Esophagus squamous epithelium (tissue), 5 donors: Measurements from ENCODE around the gene PLCB1. TPM values are rescaled to one million over a fixed set of nuclear protein-coding genes. Genes with fewer than 3 reads are reported as not detected.

Source experiments
- DNase-seq: peaks from one replicate; lab custom pipeline; 2025; lab: John Stamatoyannopoulos, UW
- H3K27ac ChIP-seq, 4 donors: fragments of 200-600 bp; sonication (generic); one replicate each; pipeline ENCODE4 v1.5.1; 2016 to 2019; ENCODE audit warnings: mild to moderate bottlenecking in 1 of 4
- H3K27me3 ChIP-seq, 4 donors: fragments of 200-600 bp; sonication (generic); 1 replicate in 3 of 4; 2 replicates in 1 of 4; pipeline versions ENCODE4 v1.5.1 to v1.6.0; 2017 to 2021; ENCODE audit warnings: antibody characterized with exemption in 1 of 4
- H3K36me3 ChIP-seq, 3 donors: fragments of 200-600 bp; sonication (generic); one replicate each; pipeline ENCODE4 v1.5.1; 2016 to 2019
- H3K4me1 ChIP-seq, 3 donors: fragments of 200-600 bp; sonication (generic); one replicate each; pipeline ENCODE4 v1.5.1; 2017 to 2019
- H3K4me3 ChIP-seq, 4 donors: fragments of 200-600 bp; sonication (generic); 1 replicate in 3 of 4; 2 replicates in 1 of 4; pipeline ENCODE4 v1.5.1; 2016 to 2019; ENCODE audit warnings: mild to moderate bottlenecking in 2 of 4, moderate library complexity in 1 of 4
- H3K9me3 ChIP-seq, 3 donors: fragments of 200-600 bp; sonication (generic); one replicate each; pipeline ENCODE4 v1.5.1; 2016 to 2019
- POLR2A ChIP-seq, 4 donors: fragments of 450-650 bp; IDR thresholded peaks; one replicate each; pipeline ENCODE4 v1.6.1; 2017; ENCODE audit warnings: antibody characterized with exemption in 4 of 4, mild to moderate bottlenecking in 4 of 4, moderate library complexity in 3 of 4
- WGBS, 2 donors: methylation state at CpG; one replicate each; pipeline ENCODE4 v1.1.5; 2018; 5-methylcytosine and 5-hydroxymethylcytosine counted together
- intact Hi-C: fragments of 100-400 bp; cut with DNase I; formaldehyde crosslinking; loops from one replicate; pipeline ENCODE4 v1.15.0; 2022
- total RNA-seq, 4 donors: library from RNA; depleted of rRNA; stranded (reverse); fragments of >200 nt; gene quantifications; one replicate each; pipeline ENCODE4 v1.1.0, GENCODE V29; 2016
- TF ChIP-seq, protein P1 (sequence below), 6 experiments: fragments of 450-650 bp in 4 of 6; fragments of 200-600 bp in 2 of 6; sonication (generic) in 2 of 6; IDR thresholded peaks; one replicate each; pipeline ENCODE4 v1.5.1; 2016 to 2019; ENCODE audit warnings: antibody characterized with exemption in 6 of 6, mild to moderate bottlenecking in 4 of 6, moderate library complexity in 4 of 6
- donor health status: DM: yes; HTN: yes; CAD: no.

Gene PLCB1
- total RNA-seq, 4 donors from 2014 or later, result 1.9 to 20.4 (median 5.0) TPM

DNA sequence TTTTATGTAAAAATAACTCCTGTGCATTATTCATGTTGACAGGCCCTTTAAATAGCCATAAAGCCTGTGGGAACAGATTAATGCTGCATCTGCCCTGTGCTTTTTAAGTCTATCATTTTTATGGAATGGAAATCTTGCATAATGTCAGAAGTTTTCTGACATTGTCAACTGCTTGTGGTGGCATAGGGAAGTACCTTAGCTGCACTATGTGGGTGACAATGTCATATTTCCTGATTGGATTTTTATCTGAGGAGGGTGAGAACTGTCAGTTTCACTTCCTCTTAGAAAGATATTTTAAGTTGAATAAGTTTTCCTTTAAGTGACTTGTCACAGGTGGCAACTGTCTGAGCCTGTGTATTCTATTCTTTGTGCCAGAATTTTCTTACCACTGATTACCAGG is 267.9 kb downstream of the PLCB1 start:
- DNase-seq, result no peak

DNA sequence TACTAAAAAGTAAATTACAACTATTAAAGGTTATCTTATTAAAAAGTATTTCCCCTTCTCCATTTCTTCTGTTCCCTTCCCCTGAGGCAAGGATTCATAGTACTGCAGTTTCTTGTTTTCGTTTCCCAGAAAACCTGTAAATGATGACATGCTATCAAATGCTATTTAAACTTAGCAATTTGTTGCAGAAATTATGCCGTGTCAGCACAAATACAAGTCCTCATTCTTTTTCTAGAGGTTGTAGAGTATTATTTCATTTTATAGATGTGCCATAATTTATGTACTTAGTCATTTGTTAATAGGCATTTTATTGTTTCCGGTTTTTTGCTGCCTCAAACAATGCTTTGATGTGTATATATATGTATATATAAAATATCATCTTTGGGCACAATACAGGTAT is 268.4 kb downstream of the PLCB1 start:
- Histone ChIP-seq H3K27ac (no peak overlapping the region), H3K4me1 (peaks cover 0 to 9% (median 0%) of the 10 kb centered on the region in 3 donors), H3K36me3 (no peaks in the 10 kb centered on the region), H3K4me3 (no peak overlapping the region), H3K9me3 (no peaks in the 10 kb centered on the region), H3K27me3 (no peaks in the 10 kb centered on the region)
- TF ChIP-seq POLR2A (IDR thresholded peaks at IDR 0.05), result no peak
- TF ChIP-seq, protein P1, sequence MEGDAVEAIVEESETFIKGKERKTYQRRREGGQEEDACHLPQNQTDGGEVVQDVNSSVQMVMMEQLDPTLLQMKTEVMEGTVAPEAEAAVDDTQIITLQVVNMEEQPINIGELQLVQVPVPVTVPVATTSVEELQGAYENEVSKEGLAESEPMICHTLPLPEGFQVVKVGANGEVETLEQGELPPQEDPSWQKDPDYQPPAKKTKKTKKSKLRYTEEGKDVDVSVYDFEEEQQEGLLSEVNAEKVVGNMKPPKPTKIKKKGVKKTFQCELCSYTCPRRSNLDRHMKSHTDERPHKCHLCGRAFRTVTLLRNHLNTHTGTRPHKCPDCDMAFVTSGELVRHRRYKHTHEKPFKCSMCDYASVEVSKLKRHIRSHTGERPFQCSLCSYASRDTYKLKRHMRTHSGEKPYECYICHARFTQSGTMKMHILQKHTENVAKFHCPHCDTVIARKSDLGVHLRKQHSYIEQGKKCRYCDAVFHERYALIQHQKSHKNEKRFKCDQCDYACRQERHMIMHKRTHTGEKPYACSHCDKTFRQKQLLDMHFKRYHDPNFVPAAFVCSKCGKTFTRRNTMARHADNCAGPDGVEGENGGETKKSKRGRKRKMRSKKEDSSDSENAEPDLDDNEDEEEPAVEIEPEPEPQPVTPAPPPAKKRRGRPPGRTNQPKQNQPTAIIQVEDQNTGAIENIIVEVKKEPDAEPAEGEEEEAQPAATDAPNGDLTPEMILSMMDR (IDR thresholded peaks at IDR 0.05), result no peak
- WGBS, 2 donors, result 43 to 50% methylated on average over 3 of the region's 3 CpGs
- no peak for DNase-seq
- intact Hi-C loops, result no loop called here

More for the DNA sequence above, 267.9 kb downstream of the PLCB1 start:
- intact Hi-C loops, result no loop called here
- Histone ChIP-seq H3K4me3 (no peak overlapping the region), H3K27me3 (no peaks in the 10 kb centered on the region), H3K9me3 (no peaks in the 10 kb centered on the region), H3K27ac (no peak overlapping the region), H3K4me1 (peaks cover 0 to 9% (median 0%) of the 10 kb centered on the region in 3 donors), H3K36me3 (no peaks in the 10 kb centered on the region)
- TF ChIP-seq POLR2A (IDR thresholded peaks at IDR 0.05), result no peak
- TF ChIP-seq, protein P1 (IDR thresholded peaks at IDR 0.05), result no peak

DNA sequence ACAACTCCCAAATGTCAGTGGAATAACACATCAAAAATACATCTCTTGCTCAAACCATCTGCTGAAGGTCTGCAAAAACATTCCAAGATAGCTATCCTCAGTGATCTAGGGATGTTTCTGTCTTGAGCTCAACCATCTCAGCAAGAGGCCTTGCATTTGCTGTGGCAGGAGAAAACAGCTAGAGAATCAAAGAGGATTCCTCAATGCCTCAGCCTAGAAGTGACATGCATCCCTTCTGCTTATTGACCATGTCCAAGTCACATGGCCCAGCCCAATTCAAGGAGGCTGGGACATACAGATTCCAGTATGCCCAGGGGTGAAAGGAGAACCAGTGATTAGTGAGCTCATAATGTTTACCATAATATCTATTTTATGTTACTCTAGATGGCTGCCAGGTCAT is 269.5 kb downstream of the PLCB1 start:
- H3K4me3 ChIP-seq, result no peak overlapping the region
- H3K27ac ChIP-seq, result no peak overlapping the region
- no peaks in the 10 kb centered on the region for H3K27me3 ChIP-seq
- no peaks in the 10 kb centered on the region for H3K36me3 ChIP-seq
- no peak for TF ChIP-seq POLR2A (IDR thresholded peaks at IDR 0.05)
- TF ChIP-seq, protein P1 (IDR thresholded peaks at IDR 0.05), result no peak
- no peaks in the 10 kb centered on the region for H3K9me3 ChIP-seq
- intact Hi-C loops, result no loop called here
- H3K4me1 ChIP-seq, result peaks cover 0 to 9% (median 0%) of the 10 kb centered on the region in 3 donors
- DNase-seq, result no peak

DNA sequence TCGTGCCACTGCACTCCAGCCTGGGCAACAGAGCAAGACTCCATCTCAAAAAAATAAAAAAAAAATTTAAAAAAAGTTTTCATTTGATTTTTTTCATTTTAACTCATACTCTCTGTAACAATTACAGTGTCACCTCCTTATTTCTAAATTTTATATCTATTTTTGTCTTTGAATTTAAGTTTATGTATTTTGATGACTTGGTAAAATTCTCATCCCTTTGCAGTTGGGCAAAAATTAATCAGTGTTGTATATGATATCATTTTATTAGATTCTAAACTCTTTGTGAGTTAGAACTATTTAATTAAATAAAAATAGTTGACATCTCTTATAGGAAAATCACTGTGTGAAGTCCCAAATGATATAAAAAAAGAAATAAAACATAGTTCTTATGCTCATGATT is 270.7 kb downstream of the PLCB1 start:
- TF ChIP-seq, protein P1 (IDR thresholded peaks at IDR 0.05), result no peak
- no peak for TF ChIP-seq POLR2A (IDR thresholded peaks at IDR 0.05)
- peaks cover 0 to 9% (median 0%) of the 10 kb centered on the region in 3 donors for H3K4me1 ChIP-seq
- 81 to 87% methylated on average over 1 of the region's 1 CpG for WGBS, 2 donors
- no peak overlapping the region for H3K27ac ChIP-seq
- intact Hi-C loops, result no loop called here
- no peaks in the 10 kb centered on the region for H3K36me3 ChIP-seq
- no peaks in the 10 kb centered on the region for H3K9me3 ChIP-seq
- no peak for DNase-seq
- no peaks in the 10 kb centered on the region for H3K27me3 ChIP-seq
- no peak overlapping the region for H3K4me3 ChIP-seq

DNA sequence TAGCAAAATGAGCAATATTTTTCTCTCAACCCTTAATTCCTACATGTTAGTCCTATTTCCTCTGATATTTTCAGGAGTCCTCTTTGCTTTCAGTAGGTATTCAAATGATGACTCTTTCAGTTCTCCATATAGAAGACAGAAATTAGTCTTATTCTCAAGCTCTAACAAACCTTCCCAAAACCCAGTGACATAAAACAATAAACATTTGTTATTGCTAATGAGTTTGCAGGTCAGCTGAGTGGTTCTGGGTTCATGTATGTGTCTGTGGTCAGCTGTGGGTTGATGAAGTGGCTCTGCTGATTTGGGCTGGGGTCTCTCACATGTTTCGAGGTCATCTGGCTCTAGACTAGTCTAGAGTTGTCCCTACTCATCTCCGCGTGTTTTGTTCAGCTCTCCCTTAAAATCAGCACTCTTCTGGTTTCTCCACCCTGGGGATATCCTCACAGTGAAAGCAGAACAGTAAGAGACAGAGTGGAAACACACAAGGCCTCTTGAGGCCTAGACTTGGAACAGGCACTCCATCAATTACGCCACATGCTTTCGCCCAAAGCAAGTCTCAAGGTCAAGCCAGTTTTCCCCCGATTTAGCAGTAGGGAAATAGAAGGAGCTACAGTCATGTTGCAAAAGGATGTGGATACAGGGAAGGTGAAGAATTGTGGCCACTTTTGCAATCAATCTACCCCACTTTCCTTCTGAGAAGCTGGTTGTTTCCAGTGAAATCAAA is 273.0 kb downstream of the PLCB1 start:
- no peaks in the 10 kb centered on the region for H3K9me3 ChIP-seq
- TF ChIP-seq, protein P1 (IDR thresholded peaks at IDR 0.05), result no peak
- TF ChIP-seq POLR2A (IDR thresholded peaks at IDR 0.05), result no peak
- no peaks in the 10 kb centered on the region for H3K27me3 ChIP-seq
- DNase-seq, result no peak
- H3K27ac ChIP-seq, result no peak overlapping the region
- peaks cover 0 to 4% (median 0%) of the 10 kb centered on the region in 3 donors for H3K4me1 ChIP-seq
- no peaks in the 10 kb centered on the region for H3K36me3 ChIP-seq
- 70 to 79% methylated on average over 6 of the region's 6 CpGs for WGBS, 2 donors
- intact Hi-C loops, result no loop called here
- H3K4me3 ChIP-seq, result no peak overlapping the region
